AG09309 (cell line): ENCODE data around the gene SEPTIN11.

ENCODE experiments used
- DNase-seq: peaks from one replicate; pipeline ENCODE4 v3.0.0-alpha.2; 2010; ENCODE audit warnings: low read depth
- H3K4me3 ChIP-seq: 2 replicates; pipeline ENCODE4 v1.5.1; 2011; ENCODE audit warnings: mild to moderate bottlenecking, low read depth, low read length, moderate library complexity; ENCODE audit not compliant: control insufficient read depth
- TF ChIP-seq, protein P1 (sequence below): IDR thresholded peaks from 2 replicates; pipeline ENCODE4 v1.5.1; 2011; ENCODE audit warnings: mild to moderate bottlenecking, low read depth, low read length, inconsistent platforms; ENCODE audit not compliant: insufficient read depth, control insufficient read depth; ENCODE audit errors: missing control alignments

Gene SEPTIN11

DNA sequence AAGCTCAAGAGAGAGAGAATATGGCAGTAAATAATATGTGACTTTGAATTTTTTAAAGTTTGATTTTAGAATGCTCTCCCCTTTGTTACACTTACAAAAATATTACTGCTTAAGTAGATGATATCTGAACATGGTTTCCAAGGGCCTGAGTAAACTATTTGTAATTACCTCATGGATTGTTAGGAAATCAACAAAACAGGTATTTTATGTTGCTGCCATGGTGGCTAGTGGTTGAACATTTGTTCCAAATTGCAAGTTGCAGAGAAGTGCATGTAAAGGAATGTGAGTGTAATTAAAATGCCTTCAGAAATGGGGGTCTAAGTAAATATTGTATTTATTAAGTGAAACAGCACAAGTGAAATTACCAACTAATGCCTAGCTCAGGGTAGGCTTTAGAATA is 27.6 kb downstream of the SEPTIN11 start:
- no peak overlapping the region for H3K4me3 ChIP-seq
- no peak for DNase-seq
- TF ChIP-seq, protein P1, sequence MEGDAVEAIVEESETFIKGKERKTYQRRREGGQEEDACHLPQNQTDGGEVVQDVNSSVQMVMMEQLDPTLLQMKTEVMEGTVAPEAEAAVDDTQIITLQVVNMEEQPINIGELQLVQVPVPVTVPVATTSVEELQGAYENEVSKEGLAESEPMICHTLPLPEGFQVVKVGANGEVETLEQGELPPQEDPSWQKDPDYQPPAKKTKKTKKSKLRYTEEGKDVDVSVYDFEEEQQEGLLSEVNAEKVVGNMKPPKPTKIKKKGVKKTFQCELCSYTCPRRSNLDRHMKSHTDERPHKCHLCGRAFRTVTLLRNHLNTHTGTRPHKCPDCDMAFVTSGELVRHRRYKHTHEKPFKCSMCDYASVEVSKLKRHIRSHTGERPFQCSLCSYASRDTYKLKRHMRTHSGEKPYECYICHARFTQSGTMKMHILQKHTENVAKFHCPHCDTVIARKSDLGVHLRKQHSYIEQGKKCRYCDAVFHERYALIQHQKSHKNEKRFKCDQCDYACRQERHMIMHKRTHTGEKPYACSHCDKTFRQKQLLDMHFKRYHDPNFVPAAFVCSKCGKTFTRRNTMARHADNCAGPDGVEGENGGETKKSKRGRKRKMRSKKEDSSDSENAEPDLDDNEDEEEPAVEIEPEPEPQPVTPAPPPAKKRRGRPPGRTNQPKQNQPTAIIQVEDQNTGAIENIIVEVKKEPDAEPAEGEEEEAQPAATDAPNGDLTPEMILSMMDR = no peak

DNA sequence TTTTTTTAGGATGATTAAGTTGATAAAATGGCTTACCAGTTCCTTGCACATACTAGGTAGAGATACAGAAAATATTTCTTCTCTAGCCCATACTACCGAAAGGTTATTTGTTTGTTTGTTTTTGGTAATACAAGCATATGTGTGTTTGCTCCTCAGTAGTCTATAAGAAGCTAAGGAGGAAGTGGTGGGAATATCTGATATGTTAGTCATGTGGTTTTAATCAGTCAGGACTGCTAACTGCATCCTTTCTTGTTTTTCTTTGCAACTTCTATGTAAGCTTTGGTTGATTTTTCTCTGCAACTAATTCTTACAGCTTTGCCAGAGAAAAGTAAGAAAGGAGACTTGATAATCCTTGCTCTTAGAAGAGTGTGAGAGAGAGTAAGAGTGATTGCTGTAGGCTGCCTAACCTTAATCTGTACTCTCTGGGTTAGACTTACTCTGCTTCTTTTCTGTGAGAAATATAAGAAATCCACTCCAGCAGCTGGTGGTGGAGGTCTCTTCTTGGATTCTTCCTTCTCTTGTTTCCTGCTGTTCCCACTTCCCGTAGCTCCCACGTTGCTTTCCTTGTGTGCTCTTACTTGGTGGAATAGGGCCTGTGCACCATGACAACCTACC is 28.3 kb downstream of the SEPTIN11 start:
- DNase-seq = no peak
- no peak overlapping the region for H3K4me3 ChIP-seq
- TF ChIP-seq, protein P1 = no peak

DNA sequence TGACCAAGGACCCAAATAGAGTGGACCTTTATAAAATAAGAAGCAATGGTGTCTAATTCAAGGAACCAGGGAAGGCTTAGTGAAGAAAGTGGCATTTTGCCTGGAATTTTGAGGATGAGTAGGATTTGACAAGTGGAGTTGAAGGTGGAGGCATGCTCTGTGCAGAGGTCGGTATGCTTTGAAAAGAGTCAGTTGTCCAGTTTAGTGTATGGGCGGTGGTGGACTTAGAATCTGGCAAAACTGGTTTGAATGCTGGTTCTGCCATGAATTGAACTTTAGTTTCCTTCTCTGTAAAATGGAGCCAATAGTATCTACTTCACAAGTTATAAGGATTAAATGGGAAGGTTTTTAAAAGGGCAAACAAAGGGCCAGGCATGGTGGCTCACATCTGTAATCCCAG is 29.7 kb downstream of the SEPTIN11 start:
- TF ChIP-seq, protein P1 = no peak
- DNase-seq = no peak
- no peak overlapping the region for H3K4me3 ChIP-seq

DNA sequence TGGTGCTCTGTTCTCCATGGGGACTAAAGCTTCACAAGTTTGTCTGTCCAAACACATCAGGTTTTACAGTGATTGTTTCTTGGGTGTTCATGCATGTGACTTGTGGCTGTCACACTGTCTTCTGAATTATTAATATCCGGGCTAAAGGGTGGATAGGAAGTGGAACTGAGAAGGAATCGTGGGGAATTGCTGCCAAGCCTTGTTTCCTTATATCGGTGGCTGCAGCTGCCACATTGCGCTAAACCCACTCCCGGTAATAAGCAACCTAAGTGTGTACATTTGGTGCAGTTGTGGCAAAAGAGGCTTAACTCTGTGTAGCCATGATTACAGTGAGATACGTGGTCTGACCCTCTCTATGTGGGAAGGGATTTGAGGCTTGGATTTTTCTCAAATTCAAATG is 30.7 kb downstream of the SEPTIN11 start:
- no peak overlapping the region for H3K4me3 ChIP-seq
- TF ChIP-seq, protein P1 = no peak
- DNase-seq = no peak

DNA sequence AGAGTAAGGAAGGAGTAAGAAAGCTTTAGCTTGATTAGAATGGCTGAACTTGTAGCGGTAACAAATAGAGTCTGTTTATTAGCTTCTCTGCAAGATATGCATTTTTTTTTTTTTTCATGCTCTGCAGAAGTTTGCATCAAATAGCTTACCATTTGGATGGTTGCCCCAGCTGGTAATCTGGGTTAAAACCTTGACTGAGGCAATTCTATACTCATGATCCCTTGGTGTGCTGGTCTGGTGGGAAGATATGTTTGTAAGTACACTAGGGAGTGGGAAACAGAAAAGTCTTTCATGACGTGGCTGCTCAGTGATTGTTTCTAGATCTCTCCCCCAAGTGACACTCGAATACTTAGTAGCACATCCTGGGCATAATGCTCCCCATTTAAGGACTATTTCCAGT is 32.1 kb downstream of the SEPTIN11 start:
- DNase-seq = no peak
- TF ChIP-seq, protein P1 = no peak
- H3K4me3 ChIP-seq = no peak overlapping the region

DNA sequence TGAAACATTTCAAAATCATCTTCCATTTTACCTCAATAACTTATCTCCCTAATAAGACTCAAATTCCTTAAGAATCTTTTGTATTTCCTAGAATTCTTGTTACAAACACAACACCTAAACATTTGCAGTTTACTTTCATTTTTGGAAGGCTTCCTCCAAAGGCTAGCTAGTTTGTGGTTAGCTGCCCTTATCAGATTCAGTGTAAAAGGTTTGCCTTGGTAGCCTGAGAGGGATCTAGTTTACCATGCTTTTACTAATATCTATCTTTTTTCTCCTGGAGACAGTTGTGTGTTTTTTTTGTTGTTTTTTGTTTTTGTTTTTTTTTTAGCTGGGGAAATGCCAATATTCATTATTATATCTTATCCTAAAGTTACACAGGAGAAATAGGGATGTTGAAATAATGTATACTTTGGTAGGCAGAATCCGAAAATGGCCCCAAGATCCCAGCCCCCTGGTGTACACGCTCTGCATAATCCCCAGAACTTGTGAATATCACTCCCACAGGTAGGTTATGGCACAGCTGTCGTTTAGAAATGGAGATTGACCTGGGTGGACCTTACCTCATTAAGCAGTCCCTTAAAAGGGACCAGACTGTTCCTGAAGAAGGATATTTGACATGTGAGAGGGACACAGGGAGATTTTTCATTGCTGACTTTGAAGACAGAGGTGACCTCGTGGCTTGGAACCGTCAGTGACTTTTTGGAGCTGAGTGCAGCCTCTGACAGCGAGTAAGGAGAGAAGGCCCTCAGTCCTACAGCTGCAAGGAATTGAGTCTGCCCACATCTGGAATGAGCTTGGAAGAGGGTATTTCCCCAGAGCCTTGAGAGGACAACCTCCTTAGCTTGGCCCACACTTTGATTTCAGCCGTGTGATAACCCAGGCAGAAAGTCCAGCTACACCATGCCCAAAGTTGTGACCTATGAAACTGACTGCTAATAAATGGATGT is 33.4 kb downstream of the SEPTIN11 start:
- TF ChIP-seq, protein P1 = peak; percentile 27
- H3K4me3 ChIP-seq = no peak overlapping the region
- no peak for DNase-seq
